GM19043 (cell line): ENCODE data around the gene CKS1B.
A peak's percentile ranks its signal among the peaks of the same experiment; 100 is the strongest.
"Not testable (repeated sequence)": the region's sequence is repeated elsewhere in the genome, so short reads cannot be mapped to it uniquely, and the experiment has no call there.

Experiments used
- ATAC-seq: cut with Tn5 transposase; IDR thresholded peaks from one replicate; pipeline ENCODE4 v1.9.1; 2021; ENCODE audit warnings: low read depth; ENCODE audit not compliant: unreplicated experiment

Gene CKS1B

DNA sequence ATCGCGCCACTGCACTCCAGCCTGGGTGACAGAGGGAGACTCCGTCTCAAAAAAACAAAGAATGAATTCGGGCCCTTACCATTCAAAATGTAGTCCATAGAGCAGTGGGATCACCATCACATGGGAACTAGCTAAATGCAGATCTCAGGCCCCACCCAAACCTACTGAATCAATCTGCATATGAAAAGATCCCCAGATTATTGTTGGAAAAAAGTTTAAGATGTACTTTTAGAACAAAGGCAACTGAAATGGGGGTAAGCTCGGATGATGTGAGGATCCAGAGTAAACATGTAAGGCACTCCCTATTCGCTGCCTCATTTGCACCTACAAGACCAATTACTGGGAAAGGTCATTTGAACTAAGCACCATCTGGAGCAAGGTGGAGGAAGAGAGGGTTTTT lies 7.9 kb downstream of the CKS1B start:
- no peak for ATAC-seq

DNA sequence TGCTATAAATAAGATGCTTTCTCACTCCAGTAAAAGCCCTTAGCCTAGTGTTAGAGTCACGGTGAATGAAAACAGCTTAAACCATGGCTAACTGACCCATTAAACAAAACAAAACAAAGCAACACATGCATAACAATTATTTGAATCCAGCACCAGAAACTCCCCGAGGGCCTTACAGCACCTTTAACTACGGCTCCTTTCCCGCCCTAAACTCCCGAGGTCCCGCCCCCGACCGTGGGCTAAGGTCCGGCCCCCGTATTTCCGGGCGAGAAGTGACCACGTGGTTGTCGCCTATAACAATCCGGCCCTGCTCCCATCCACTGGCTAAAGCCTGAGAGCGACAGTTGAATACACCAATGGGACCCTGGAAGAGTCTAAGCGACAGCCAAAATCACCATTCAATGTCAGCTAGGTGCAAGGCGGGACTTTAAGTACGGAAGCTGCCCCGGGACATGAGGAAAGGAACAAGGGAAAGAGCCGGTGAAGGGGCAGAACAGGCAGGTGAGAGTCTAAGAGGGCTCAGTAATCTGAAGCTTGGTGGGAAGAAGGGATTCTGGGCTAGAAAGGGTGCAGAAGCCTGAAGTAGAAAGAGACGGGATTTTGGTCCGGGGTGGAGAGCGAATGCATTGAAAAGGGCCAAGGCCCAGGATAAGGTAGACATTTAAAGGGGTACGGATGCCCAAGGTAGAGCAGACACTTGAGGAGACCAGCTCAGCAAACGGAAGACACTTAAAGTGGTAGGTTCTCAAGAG lies 8.6 kb downstream of the CKS1B start, which contains the start of gene FLAD1:
Gene FLAD1, plus strand, starts transcription at position 448 of the 752 bp plus-strand sequence. CDS start 351 bp downstream, outside the sequence.
- peak; percentile 98 for ATAC-seq

DNA sequence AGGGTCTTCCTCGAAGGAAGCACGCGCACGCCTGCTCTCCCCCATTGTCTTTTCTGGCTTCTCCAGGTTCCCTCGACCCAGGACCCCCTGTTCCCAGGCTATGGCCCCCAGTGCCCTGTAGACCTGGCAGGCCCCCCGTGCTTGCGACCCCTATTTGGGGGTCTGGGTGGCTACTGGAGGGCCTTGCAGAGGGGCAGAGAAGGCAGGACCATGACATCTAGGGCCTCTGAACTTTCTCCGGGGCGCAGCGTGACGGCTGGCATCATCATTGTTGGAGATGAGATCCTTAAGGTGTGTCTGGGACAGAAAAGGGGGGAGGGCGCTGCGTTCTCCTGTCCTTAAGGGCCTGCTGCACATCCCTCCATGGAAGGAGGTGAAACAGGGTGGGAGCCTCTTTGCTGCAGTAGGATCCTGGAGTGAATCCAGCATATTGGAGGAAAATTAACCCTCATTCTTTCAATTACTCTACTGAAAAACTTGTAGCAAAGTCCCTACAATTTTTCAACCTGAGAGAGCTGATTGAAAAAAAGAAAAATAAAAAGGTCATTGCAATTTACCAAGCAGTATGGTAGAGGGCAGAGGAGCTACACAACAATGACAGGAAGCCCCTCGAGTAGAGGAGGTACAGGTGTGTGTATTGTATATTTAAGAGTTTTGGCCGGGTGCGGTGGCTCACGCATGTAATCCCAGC lies 9.4 kb downstream of the CKS1B start:
- no peak for ATAC-seq

DNA sequence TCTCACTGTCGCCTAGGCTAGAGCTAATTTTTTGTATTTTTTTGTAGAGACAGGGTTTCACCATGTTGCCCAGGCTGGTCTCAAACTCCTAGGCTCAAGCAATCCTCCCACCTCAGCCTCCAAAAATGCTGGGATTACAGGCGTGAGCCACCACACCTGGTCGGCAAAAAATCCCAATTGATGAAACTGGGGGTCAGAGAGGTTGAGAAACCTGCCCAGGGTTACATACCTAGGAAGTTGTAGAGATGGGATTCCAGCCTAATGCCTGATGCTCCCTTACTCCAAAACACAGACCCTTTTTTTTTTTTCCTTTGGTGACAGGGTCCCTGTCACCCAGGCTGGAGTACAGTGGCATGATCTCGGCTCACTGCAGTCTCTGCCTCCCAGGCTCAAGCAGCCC lies 12.3 kb downstream of the CKS1B start:
- not testable (repeated sequence) for ATAC-seq

DNA sequence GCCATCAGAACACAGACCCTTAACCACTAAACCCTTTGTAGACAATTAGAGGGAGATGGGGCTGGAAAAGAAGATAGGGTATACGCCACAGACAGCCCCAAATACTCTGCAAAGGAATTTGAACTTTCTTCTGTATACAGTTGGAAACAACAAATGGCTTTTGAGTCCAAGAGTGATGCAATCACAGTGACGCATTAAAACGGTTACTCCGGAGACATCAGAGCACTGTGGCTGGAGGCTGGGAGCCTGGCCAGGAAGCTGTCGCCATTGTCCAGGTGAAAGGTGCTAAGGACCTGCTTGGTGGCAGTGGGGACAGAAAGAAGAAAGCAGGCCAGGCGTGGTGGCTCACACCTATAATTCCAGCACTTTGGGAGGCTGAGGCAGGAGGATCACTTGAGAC lies 12.8 kb downstream of the CKS1B start:
- ATAC-seq: no peak

DNA sequence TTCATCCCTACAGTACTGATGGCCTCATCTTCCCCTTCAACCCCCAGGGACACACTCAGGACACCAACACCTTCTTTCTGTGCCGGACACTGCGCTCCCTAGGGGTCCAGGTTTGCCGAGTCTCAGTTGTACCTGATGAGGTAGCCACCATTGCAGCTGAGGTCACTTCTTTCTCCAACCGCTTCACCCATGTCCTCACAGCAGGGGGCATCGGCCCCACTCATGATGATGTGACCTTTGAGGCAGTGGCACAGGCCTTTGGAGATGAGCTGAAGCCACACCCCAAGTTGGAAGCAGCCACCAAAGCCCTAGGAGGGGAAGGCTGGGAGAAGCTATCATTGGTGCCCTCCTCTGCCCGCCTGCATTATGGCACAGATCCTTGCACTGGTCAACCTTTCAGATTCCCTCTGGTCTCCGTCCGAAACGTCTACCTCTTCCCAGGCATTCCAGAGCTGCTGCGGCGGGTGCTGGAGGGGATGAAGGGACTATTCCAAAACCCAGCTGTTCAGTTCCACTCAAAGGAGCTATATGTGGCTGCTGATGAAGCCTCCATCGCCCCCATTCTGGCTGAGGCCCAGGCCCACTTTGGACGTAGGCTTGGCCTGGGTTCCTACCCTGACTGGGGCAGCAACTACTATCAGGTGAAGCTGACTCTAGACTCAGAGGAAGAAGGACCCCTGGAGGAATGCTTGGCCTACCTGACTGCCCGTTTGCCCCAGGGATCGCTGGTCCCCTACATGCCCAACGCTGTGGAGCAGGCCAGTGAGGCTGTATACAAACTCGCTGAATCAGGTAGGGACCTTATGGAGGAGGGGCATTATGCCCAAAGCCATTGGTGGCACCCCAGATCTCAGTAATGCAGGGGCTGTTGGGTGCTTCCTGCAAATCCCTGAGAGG lies 13.8 kb downstream of the CKS1B start:
- no peak for ATAC-seq

DNA sequence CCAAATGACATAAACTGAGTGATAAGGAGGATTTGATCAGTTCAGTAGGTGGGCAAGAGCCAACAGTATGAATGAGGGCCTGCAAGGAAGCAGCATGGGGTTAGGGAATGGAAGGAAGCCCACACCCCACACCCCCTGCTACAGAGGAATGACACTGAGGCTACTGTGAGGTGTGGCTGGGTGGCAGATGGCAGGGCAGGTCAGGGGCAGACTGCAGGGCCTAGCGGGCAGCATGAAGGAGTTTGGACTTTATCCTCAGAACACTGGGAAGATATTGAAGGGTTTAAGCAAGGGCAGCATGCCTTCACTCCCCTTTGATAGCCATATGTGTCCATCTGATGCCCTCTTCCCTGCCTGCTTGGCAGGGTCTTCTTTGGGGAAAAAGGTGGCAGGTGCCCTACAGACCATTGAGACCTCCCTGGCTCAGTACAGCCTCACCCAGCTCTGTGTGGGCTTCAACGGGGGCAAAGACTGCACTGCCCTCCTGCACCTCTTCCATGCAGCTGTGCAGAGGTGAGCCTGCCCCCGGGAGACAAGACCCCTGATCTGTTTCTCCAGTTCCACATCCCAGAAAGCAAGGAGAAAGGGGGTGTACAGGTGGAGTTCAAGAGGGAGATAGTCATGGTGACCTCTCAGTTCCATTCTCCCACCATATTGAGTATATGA lies 14.8 kb downstream of the CKS1B start:
- no peak for ATAC-seq

DNA sequence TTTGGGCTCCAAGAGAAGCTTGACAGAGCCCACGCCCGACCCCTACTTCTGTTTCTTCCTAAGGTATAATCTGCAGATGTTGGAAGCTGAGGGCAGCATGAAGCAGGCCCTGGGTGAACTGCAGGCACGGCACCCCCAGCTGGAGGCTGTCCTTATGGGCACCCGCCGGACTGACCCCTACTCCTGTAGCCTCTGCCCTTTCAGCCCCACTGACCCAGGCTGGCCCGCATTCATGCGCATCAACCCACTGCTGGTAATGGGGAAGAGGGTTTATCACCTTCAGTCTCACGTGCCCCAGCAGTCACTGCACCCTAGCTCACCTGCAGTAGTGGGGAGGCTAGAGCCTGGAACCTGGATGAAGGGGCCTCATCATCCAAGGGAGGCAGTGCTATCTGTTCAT lies 15.8 kb downstream of the CKS1B start:
- no peak for ATAC-seq

DNA sequence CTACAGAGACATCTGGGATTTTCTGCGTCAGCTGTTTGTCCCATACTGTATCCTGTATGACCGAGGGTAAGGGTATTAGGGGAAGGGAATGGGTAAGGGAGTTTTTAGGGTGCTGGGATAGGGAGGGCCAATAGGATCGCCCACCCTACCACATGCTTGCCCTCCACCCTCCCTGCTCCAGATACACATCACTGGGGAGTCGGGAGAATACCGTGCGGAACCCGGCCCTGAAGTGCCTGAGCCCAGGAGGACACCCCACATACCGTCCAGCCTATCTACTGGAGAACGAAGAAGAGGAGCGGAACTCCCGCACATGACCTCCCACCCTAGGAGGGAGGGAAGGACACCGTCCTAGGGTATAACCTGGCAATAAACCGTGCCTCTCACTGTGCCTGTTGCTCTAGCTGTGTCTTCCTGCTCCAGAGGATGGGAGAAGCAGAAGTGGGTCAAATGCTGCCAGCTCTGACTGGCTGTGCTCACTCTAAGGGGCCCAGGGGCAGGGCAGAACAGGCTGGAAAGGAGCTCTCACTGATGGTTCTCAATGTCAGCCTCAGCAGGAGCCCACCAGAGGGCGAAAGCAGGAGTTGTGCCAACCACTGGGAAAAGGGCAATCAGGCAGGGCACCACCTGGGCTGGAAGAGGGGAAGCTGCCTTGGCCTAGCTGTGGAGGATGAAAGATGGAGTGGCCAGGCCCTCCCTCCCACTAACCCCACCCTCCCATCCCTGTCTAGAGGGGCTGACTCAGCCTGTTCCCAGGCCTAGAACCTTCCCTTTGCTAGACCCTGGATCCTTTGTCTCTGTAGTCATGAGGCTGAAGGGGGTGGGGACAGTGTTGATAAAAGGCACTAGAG lies 18.5 kb downstream of the CKS1B start:
- no peak for ATAC-seq

DNA sequence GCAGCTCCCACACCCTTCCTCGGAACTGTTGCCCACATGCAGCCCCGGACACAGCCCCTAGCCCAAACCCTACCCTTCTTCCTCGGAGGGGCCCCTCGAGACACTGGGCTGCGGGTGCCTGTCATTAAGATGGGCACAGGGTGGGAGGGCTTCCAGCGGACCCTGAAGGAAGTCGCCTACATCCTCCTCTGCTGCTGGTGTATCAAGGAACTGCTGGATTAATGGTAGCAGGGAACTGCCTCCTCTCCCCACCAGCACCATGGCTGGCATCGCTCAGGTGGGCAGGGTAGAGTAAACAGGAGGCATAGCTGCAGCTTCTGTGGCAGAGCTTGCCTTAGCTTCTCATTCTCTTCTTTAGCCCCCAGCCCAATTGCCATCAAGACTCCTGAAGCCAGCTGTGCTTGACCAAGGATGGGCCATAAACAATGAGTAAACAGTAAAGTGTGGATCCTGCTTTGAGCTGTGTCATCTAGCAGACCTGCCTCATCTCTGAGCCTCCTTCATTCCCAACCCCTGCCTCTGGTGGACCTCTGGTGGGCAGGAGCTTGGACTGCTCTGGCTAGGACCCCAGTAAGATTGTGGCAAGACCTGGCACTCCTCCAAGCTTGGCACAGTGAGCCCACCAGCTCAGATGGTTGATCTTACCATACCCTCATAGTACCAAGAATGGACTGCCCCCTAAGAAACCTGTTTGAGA lies 19.2 kb downstream of the CKS1B start, which contains the start of gene LENEP:
Gene LENEP, plus strand, starts transcription at position 15 of the 697 bp plus-strand sequence. Its CDS starts 22 bp downstream, at position 37.
- ATAC-seq: no peak

DNA sequence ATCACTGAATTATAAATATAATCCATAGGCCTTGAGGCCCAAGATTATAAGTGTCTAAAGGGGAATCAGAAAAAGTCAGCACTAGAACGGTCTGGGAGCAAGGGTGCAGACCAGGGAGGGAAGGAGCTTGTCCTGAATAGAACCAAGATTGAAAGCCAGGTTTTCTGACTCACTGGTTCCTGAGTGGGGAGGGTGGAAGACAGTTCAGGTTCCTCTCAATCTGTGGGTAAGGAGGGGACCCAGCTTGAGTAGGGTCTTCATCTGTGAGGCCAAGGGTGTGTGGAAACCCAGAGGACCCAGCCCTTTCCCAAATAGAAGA lies 19.7 kb downstream of the CKS1B start:
- no peak for ATAC-seq

DNA sequence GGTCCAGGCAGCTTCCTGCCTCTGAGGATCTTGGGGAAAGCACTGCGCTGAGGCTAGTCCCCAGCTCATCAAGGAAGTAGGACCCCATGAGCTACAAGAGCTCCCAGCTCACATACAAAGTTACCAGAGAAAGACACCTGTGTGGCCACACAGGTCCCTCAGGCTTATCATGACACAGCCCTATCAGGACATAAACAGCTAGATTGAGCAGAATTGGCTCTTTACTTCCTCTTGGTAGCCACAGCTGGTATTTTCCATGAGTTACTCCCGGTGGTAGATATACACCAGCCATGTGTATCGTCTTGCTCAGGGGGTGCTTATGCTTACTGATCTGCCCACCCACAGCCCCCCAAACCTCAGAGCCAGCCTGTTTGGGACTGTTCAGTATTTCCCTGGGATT lies 20.1 kb downstream of the CKS1B start:
- ATAC-seq: no peak

DNA sequence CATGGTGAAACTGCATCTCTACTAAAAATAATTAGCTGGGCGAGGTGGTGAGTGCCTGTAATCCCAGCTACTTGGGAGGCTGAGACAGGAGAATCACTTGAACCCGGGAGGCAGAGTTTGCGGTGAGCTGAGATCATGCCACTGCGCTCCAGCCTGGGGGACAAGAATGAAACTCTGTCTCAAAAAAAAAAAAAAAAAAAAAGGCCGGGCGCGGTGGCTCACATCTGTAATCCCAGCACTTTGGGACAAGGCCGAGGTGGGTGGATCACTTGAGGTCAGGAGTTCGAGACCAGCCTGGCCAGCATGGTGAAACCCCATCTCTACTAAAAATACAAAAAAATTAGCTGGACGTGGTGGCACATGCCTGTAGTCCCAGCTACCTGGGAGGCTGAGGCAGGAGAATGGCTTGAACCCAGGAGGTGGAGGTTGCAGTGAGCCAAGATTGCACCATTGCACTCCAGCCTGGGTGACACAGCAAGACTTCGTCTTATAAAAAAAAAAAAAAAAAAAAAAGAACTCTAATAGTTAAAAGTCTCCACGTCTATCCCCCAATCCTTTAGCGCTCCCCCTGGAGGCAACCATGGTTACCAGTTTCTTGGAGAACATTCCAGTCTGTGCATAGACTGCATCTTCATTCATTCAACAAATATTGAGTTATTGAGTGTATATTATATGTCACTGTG lies 21.0 kb downstream of the CKS1B start:
- not testable (repeated sequence) for ATAC-seq

DNA sequence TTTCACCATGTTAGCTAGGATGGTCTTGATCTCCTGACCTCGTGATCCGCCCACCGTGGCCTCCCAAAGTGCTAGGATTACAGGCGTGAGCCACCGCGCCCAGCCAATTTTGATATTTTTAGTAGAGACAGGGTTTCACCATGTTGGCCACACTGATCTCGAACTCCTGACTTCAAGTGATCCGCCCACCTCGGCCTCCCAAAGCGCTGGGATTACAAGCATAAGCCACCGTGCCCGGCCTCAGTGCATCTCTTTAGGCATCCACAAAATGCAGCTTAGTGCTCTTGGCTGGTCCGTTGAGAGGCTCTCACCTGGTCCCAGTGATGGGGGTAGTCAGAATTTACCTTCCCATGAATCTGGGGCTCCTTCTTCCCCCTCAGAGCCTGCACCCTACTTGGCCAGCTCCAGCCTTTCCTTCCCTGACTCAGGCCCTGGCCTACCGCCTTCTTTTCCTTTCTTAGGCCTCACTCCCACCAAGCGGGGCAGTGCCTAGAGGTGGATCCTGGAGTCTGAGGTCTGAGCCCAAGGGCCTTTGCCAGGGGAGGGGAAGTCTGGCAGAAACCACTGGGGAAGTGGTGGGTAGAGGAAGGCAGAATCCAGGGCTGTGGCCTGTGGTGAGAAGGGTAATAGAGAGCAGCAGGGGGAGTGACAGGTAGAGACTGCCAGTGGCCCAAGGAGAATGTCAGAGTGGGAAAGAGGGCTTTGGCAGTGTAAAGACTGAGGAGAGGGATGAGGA lies 22.7 kb downstream of the CKS1B start:
- no peak for ATAC-seq

DNA sequence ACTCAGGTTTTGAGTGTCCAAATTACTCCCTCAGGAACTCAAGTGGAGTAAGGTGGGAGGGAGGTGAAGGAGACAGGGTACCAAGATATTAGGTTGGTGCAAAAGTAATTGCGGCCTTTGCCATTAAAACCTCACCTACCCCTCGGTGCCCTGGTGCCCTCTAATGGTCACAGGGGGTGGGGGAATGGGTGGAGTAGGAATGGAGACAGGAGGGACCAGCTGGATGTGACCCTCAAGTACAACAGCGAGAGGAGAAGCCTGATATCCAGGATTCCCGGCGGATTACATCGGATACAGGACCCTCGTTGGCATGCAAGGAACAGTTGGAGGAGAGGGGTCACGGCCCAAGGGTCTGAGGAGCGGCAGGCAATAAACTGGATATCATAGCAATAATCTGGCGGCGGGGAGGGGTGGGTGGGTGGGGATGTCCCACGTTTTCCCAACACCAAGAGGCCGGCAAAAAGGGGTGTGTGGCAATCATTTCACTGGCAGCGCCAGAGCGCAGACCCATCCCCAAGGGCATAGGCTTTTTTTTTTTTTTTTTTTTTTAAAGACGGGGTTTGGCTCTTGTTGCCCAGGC lies 23.8 kb downstream of the CKS1B start:
- no peak for ATAC-seq

DNA sequence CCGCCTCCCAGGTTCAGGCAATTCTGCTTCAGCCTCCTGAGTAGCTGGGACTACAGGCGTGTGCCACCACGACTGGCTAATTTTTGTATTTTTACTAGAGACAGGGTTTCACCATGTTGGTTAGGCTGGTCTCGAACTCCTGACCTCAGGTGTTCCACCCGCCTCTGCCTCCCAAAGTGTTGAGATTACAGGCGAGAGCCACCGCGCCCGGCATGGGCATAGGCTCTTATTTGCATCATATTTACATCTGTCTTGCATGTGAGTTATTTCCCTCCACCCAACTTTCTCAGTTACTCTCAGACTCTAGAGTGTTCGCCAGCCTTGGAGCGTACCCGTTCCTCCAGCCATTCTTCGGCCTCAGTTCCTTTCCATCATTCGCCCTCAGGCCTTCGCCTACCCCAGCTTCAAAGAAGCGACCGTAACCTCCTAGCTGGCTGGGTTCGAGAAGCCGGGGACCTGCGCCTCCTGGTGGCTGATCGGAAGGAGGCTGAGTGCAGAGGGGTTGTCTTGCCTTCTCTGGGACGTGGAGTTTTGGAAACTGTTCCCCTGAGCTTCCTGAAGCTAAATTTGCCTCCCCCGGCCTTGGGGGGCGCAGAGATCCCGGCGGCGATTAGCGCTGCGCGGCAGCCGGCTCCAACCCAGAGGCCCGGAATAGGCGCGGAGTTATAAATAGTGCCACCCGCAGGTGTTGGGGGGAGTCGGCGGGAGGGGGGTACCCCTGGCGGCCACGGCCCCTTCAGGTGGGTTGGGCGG lies 24.5 kb downstream of the CKS1B start:
- ATAC-seq: no peak
